ENCODE results near the gene PHC2.

The PHC2 gene

DNA sequence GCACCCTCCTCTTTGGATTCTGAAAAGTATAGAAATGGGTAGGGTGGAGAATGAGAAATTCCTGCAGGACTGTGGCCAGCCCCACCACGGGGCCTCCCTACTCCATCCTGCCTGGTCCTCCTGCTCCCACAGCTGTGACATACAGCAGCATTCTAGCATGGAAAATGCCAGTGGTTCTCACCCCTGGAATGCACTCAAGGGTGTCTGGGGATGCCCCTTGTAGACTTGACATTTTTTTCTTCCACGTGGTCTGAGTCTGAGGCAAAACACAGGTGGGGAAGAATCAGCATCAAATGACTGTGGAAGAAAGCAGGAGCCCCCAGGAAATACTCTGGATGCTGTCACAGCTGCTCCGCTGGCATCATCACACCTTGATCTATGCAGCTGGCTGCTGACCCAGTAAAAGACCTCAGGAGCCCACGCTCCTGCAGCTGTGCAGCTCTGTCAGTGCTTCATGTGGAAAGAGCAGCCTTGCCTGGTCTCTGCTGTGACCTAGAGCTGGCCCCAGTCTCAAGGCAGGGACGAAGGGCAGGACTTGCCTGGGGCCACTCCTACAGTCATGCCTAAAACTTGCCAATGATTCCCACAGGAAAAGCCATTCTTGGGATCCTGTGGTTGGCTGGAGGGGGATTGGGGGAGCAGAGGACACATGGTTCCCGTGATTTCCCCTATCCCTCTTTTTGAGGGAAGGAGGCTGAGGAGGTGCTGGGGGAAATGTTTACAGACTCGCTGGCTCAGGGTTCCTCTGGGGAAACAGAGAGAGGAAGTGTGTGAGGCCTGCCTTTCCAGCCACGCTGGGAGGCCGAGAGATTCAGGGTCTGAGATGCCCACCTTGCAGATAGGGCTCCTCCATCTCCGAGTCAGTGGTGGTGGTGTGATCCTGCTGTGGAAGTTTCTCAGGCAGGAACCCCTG, 99.2 kb downstream of the PHC2 start:
- DNase-seq (ENCODE audit: low spot score), result no peak

- no peak for DNase-seq (ENCODE audit: low spot score)
These were observed 100.0 kb downstream of the PHC2 start for GRCh38 chr1:33330906-33331305.

DNA sequence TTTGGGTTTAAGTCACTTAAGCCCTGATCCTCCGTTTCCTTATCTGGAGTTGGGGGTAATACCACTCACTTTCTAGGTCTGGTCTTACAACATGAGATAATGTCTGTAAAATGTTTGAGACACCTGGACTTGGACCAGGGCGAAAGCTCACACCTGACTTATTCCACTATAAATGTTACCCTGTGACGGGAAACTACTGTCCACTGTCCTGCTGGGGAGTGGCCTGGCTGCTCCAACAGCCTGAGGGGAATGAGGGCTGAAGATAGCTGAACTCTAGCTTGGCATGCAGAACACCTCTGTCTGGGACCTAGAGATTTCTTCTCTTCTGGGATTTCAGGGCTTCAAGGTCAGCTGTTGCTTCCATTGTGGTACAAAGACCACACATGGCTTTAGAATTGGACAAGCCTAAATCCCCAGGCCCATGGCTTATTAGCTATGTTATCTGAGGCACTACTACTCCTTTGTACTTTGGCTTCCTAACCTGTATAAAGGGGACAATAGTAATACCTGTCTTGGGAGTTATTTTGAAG, 100.5 kb downstream of the PHC2 start:
- DNase-seq (ENCODE audit: low spot score), result no peak

GRCh38 chr1:33329600-33330305, 101.1 kb downstream of the PHC2 start:
- no peak for DNase-seq (ENCODE audit: low spot score)

GRCh38 chr1:33328817-33329216, 102.1 kb downstream of the PHC2 start:
- no peak for DNase-seq (ENCODE audit: low spot score)

DNA sequence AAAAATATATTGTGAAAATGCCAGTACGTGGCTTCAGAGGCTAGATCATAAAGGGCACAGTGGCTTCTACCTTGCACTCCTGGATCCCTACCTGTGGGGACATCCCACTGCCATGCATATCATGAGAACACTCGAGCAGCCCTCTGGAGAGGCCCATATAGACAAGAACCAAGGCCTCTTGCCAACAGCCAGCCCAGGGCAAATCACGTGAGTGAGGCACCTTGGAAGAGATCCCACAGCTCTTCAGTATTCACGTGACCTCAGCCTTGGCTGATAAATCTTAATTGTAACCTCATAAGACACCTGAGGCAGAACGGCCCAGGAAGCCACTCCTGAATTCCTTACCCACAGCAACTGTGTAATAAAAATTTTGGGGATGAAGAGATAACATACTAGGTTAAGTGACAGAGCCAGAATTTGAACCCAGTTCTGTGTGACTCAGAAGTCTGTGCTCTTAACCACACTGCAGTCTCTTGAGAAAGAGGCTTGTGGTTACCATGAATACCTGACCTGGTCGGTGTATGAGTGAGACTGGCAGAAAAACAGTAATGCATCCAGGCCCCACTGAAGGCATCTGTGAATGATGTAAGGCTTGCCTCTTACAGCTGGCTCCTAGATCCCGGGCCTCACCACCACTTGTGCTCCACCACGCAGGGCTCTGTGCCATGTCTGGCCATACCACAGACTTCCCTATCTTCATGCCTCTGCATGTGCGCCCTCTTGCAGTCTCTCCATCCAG, 103.1 kb downstream of the PHC2 start:
- DNase-seq (ENCODE audit: low spot score), result no peak

DNA sequence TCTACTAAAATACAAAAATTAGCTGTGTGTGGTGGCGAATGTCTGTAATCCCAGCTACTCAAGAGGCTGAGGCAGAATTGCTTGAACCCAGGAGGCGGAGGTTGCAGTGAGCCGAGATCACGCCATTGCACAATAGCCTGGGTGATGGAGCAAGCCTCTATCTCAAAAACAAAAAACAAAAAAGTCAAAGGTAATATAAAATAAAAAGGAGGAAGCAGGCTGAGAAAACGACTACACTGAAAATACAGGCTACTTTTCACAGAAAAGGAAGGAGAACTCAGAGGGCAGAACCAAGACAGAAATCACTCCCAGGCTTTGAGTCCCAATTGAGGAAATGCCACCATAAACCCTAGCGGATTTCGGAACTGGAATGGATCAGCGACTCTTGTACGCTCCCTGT, 104.1 kb downstream of the PHC2 start:
- DNase-seq (ENCODE audit: low spot score), result no peak

DNA sequence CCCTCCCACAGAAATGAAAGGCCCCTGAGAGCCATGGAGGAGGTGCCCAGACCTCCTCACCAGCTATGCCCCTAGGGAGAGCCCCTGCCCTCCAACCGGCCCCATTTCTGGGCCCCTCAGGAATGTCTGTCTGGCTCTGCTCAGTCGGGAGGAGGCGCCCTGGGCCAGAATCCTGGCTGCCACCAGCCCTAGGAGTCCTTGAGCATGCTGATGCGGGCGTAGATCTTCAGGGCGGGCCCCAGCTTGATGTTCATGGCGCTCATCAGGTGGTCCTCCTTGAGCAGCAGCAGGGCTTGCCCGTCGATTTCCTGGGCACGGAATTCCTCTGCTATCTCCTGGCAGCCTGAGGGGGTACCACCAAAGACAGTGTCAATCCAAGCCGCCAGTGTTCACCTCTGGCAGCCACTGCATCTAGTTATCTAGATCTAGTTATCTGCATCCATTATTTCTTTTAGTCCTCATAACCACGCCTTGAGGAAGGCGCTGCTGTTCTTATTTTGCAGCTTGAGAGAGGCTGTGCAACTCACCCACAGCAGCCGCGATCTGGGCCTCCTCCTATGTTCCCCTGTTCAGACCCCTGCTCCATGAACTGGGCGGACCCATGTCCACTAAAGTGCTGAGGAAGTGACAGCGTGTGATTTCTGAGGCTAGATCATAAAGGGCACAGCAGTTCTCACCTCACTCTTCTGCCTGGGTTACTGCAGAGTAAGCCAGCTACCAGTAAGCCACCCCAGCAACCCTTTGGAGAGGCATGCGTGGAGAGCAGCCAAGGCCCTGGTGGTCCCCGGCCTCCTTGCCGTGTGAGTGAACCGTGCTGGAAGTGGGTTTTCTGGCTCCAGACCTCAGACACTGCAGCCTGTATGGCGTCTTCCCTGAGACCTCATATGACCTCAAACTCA, 106.0 kb downstream of the PHC2 start:
- no peak for DNase-seq (ENCODE audit: low spot score)

- DNase-seq (ENCODE audit: low spot score), result no peak
These were observed 107.0 kb downstream of the PHC2 start for GRCh38 chr1:33323663-33324477.

- DNase-seq (ENCODE audit: low spot score), result no peak
These were observed 107.9 kb downstream of the PHC2 start for GRCh38 chr1:33322870-33323585.

DNA sequence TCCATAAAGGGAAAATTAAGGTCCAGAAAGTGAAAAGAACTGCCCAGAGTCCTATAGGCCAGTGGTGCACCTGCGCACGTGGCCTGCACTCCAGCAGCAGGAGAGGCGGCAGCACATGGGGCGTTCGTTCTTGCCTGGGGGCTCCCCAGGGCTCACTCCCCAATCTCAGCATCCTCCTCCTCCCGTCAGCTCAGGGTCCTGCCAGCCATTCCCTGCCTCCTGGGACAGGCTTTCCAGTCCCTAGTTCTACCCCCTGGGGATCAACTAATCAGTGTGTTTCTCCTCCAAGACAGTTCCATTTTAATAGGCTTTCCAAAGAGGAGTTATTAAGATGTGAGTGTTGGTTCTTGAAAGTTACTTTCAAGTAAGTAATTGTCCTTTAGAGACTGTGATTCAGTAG, 108.8 kb downstream of the PHC2 start:
- DNase-seq (ENCODE audit: low spot score), result no peak

GRCh38 chr1:33321178-33321577, 109.7 kb downstream of the PHC2 start:
- no peak for DNase-seq (ENCODE audit: low spot score)

DNA sequence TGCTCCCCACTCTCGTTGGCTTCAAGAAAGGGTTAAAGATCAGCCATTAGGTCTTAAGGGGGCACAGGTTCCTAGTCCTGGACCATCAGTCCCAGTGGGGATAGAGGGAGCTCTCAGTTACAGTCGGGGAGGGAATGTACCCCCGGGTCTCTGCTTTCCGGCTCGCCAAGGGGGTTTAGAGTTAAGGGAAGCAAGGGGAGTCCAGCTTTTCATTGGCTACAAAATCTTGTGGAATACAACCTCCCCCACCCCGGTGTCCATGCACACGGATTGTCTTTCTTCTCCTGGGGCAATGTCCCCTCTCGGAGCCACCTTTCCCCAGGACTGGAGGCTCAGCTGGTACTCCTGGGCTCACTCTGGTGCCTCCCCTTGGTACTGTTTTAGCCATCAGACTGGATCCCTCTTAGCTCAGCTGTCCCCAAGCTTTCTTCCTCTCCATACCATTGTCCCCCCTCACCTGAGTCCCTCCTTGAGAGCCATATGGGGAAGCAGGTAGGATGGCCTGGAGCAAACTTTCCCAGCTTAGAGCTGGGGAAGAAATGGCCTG, 110.2 kb downstream of the PHC2 start, which contains the start of gene A3GALT2:
A3GALT2 (minus strand) TSS at position 480 of the 547 bp plus-strand sequence; CDS start at position 480, 0 bp downstream.
- no peak for DNase-seq (ENCODE audit: low spot score)

- no peak for DNase-seq (ENCODE audit: low spot score)
These were observed 110.8 kb downstream of the PHC2 start for GRCh38 chr1:33319949-33320618.

GRCh38 chr1:33319186-33319948, 111.5 kb downstream of the PHC2 start:
- DNase-seq (ENCODE audit: low spot score), result no peak

DNA sequence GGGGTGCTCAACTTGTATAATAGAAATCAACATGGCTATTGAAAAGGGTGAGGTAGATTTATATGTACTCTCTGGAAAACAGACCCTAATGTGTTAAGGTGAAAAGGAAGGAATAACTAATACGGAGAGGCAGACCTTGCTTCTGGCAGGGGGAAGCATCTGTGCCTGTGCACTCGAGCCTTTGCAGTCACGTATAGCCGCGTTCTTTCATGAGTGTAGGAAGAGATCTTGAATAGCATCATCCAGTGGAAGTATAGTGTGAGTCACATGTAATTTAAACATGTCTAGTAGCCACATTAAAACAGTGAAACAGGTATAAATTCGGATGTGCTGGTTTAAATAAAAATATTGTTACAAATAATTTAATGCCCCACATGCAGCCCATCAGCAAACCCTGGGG, 112.9 kb downstream of the PHC2 start:
- no peak for DNase-seq (ENCODE audit: low spot score)

- DNase-seq (ENCODE audit: low spot score), result no peak
These were observed 113.5 kb downstream of the PHC2 start for GRCh38 chr1:33317354-33317753.

DNA sequence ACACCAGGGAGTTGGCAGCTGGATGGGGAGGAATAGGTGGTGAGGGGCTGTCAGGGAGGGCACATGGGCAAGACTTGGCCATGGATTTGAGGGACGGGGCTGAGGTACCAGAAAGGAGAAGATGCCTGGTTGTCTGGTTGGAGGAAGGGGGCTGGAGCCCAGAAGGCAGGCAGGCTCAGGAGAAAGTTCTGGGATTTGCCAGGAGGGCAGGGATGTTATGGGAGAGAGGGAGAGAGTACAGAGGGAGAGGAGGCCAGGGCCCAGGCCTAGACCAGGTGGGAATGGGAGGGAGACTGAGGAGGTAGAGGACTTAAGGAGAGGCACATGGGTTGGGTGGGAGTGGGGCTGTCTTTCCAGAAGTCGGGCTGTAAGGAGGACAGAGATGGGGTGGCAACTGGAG, 114.3 kb downstream of the PHC2 start:
- no peak for DNase-seq (ENCODE audit: low spot score)

Data from NAMALWA (cell line).